Lung (tissue), 12 donors: Measurements from ENCODE around the gene GTF2F2. TPM values are rescaled to one million over a fixed set of nuclear protein-coding genes. Genes with fewer than 3 reads are reported as not detected.

ENCODE experiments used
- ATAC-seq: fragments of 200-7000 bp; cut with Tn5 transposase; one replicate; pipeline ENCODE4 v1.9.1; 2020; ENCODE audit warnings: moderate number of reproducible peaks; ENCODE audit not compliant: insufficient read depth, low FRiP score
- DNase-seq, 3 donors: peaks; one replicate each; pipeline ENCODE4 v3.0.0-alpha.2; 2013 to 2017
- H3K27ac ChIP-seq, 2 donors: one replicate each; pipeline ENCODE4 v1.5.1; 2013; ENCODE audit warnings: mild to moderate bottlenecking in 2 of 2, moderate library complexity in 2 of 2, control low read depth in 1 of 2, inconsistent platforms in 1 of 2, low read depth in 1 of 2, low read length in 1 of 2
- H3K27me3 ChIP-seq, 3 donors: one replicate each; pipeline ENCODE4 v1.5.1; 2013; ENCODE audit warnings: low read length in 2 of 3; ENCODE audit not compliant: control insufficient read depth in 3 of 3, insufficient read depth in 3 of 3
- H3K36me3 ChIP-seq, 4 donors: one replicate each; pipeline ENCODE4 v1.5.1; 2013; ENCODE audit warnings: low read length in 4 of 4, mild to moderate bottlenecking in 1 of 4, moderate library complexity in 1 of 4; ENCODE audit not compliant: control insufficient read depth in 4 of 4, insufficient read depth in 4 of 4
- H3K4me1 ChIP-seq, 5 donors: one replicate each; pipeline ENCODE4 v1.5.1; 2013; ENCODE audit warnings: low read length in 5 of 5, mild to moderate bottlenecking in 2 of 5, moderate library complexity in 1 of 5; ENCODE audit not compliant: control insufficient read depth in 5 of 5, insufficient read depth in 5 of 5
- H3K4me3 ChIP-seq: one replicate; pipeline ENCODE4 v1.5.1; 2013; ENCODE audit warnings: mild to moderate bottlenecking, control low read depth, moderate library complexity
- H3K9ac ChIP-seq, 2 donors: one replicate each; pipeline ENCODE4 v1.5.1; 2013; ENCODE audit warnings: low read length in 2 of 2, control low read depth in 1 of 2; ENCODE audit not compliant: insufficient read depth in 1 of 2
- H3K9me3 ChIP-seq, 4 donors: one replicate each; pipeline ENCODE4 v1.5.1; 2013; ENCODE audit warnings: low read length in 3 of 4, mild to moderate bottlenecking in 1 of 4, moderate library complexity in 1 of 4; ENCODE audit not compliant: control insufficient read depth in 4 of 4, insufficient read depth in 3 of 4
- WGBS, 2 donors: extraction: QIAGEN DNeasy Blood & Tissue Kit; methylation state at CpG; one replicate each; pipeline ENCODE4 v1.1.7; 2013; 5-methylcytosine and 5-hydroxymethylcytosine counted together
- polyA plus RNA-seq, 2 donors: library from polyadenylated mRNA; stranded (reverse); fragments of 200-250 nt; gene quantifications; one replicate each; pipeline ENCODE4 v1.2.1, GENCODE V29; 2013
- total RNA-seq, 2 donors: library from RNA; depleted of rRNA in 1 of 2; stranded (reverse); fragments of >200 nt in 1 of 2; gene quantifications; one replicate each; pipeline ENCODE4 v1.2.1, GENCODE V29; 2014 to 2021
- TF ChIP-seq, protein P1 (sequence below): IDR thresholded peaks from 2 replicates; pipeline ENCODE4 v1.5.1; 2012; ENCODE audit warnings: mild to moderate bottlenecking; ENCODE audit errors: control extremely low read depth, extremely low read depth
- donor health status: control.
- donor health status: control.
- donor health status: Bipolar disorder and iron deficiency.
- donor health status: healthy.
- donor health status: DM: yes; HTN: yes; CAD: no.

GTF2F2 gene
- total and polyA plus RNA-seq, 4 donors, result 13.7 to 21.3 (median 14.3) TPM

GRCh38 chr13:45078003-45078402 is 42.3 kb upstream of the GTF2F2 start:
- Histone ChIP-seq H3K27me3 (peaks cover 0 to 3% (median 0%) of the 10 kb centered on the region in 3 donors), H3K9ac (no peak overlapping the region), H3K36me3 (no peaks in the 10 kb centered on the region), H3K4me1 (no peaks in the 10 kb centered on the region), H3K4me3 (no peak overlapping the region), H3K27ac (no peak overlapping the region), H3K9me3 (no peaks in the 10 kb centered on the region)
- TF ChIP-seq, protein P1, sequence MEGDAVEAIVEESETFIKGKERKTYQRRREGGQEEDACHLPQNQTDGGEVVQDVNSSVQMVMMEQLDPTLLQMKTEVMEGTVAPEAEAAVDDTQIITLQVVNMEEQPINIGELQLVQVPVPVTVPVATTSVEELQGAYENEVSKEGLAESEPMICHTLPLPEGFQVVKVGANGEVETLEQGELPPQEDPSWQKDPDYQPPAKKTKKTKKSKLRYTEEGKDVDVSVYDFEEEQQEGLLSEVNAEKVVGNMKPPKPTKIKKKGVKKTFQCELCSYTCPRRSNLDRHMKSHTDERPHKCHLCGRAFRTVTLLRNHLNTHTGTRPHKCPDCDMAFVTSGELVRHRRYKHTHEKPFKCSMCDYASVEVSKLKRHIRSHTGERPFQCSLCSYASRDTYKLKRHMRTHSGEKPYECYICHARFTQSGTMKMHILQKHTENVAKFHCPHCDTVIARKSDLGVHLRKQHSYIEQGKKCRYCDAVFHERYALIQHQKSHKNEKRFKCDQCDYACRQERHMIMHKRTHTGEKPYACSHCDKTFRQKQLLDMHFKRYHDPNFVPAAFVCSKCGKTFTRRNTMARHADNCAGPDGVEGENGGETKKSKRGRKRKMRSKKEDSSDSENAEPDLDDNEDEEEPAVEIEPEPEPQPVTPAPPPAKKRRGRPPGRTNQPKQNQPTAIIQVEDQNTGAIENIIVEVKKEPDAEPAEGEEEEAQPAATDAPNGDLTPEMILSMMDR, result no peak
- 80 to 85% methylated on average over 1 of the region's 1 CpG for WGBS, 2 donors
- ATAC-seq (no peak), DNase-seq (no peak)

- H3K36me3 ChIP-seq, result no peaks in the 10 kb centered on the region
- DNase-seq, result no peak
- no peaks in the 10 kb centered on the region for H3K4me1 ChIP-seq
- WGBS, 2 donors, result 76 to 83% methylated on average over 6 of the region's 6 CpGs
- no peaks in the 10 kb centered on the region for H3K9me3 ChIP-seq
- H3K4me3 ChIP-seq, result no peak overlapping the region
- no peak overlapping the region for H3K27ac ChIP-seq
- ATAC-seq, result no peak
- TF ChIP-seq, protein P1, result no peak
- H3K27me3 ChIP-seq, result peaks cover 0 to 3% (median 0%) of the 10 kb centered on the region in 3 donors
- no peak overlapping the region for H3K9ac ChIP-seq
Observed at GRCh38 chr13:45082964-45083363, 37.3 kb upstream of the GTF2F2 start.

GRCh38 chr13:45084515-45084914 is 35.8 kb upstream of the GTF2F2 start:
- no peaks in the 10 kb centered on the region for H3K4me1 ChIP-seq
- DNase-seq (no peak), ATAC-seq (no peak)
- no peaks in the 10 kb centered on the region for H3K9me3 ChIP-seq
- TF ChIP-seq, protein P1, result no peak
- H3K4me3 ChIP-seq, result no peak overlapping the region
- H3K27ac ChIP-seq, result no peak overlapping the region
- peaks cover 0 to 3% (median 0%) of the 10 kb centered on the region in 3 donors for H3K27me3 ChIP-seq
- no peaks in the 10 kb centered on the region for H3K36me3 ChIP-seq
- no peak overlapping the region for H3K9ac ChIP-seq

- H3K27ac ChIP-seq, result no peak overlapping the region
- ATAC-seq, result no peak
- H3K36me3 ChIP-seq, result no peaks in the 10 kb centered on the region
- WGBS, 2 donors, result 91 to 92% methylated on average over 3 of the region's 3 CpGs
- H3K4me3 ChIP-seq, result no peak overlapping the region
- H3K4me1 ChIP-seq, result no peaks in the 10 kb centered on the region
- no peaks in the 10 kb centered on the region for H3K9me3 ChIP-seq
- TF ChIP-seq, protein P1, result no peak
- no peak overlapping the region for H3K9ac ChIP-seq
- no peaks in the 10 kb centered on the region for H3K27me3 ChIP-seq
- no peak for DNase-seq
Observed at GRCh38 chr13:45086484-45086883, 33.8 kb upstream of the GTF2F2 start.
